Measurements from ENCODE around the gene DBH. TPM values are rescaled to one million over a fixed set of nuclear protein-coding genes. Genes with fewer than 3 reads are reported as not detected.

The DBH gene
- polyA plus RNA-seq, 1 donor (not counting 4 experiments of a cell fraction or from before 2014, with no cell fraction given): not detected

DNA sequence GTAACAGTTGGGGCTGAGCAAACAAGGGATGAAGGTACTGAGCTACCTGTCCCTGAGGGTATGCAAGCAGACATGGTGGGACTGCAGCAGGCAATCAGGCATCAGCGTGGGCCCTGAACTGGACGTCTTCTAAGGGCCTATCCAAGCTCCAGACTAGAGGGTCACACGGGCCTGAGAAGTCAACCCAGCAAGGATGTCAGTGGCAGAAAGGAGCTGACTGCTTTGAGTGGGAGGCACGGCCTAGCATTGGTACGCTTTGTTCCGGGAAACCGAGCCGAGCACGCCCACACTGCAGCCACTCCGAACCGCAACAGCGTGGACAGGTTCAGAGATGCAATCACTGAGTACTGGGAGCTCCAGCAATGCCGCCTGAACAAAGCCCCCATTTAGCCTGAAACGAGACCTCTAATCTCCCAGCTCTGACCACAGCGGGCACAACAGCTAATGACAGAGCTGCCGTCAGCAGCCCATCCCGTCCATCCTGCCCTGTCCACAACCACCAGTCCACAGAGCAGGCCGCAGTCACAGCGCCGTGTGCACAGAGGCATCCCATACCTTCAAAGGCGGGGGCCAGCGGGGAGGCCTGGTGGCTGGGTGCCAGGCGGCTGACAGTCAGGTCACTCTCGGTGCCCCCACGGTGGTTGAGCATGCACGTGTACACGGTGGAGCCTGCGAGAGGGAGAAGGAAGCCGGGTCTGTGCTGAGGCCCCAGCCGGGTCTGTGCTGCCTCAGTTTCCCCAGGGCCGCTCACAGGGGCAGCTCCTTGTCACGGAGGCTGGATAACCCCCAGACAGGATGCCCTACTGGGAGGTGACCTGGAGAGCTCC is 57.8 kb downstream of the DBH start:
- H3K27me3 ChIP-seq (ENCODE audit: control insufficient read depth, extremely low read depth, insufficient read depth, low read length): peaks cover 6% of the 10 kb centered on the region
- dilution Hi-C loops (cut with MboI; ENCODE audit: extremely low pct_ligation_motif_present, low sequenced_read_pairs): no loop called here
- H3K9me1 ChIP-seq (ENCODE audit: control insufficient read depth, extremely low read depth, insufficient read depth, low read length): no peaks in the 10 kb centered on the region
- no peak overlapping the region for H2AFZ ChIP-seq (ENCODE audit: control insufficient read depth, low read length)
- H3K4me1 ChIP-seq (ENCODE audit: control insufficient read depth, extremely low read depth, insufficient read depth, low read length): no peaks in the 10 kb centered on the region
- H4K20me1 ChIP-seq (ENCODE audit: control insufficient read depth, extremely low read depth, insufficient read depth, low read length): no peaks in the 10 kb centered on the region
- DNase-seq (ENCODE audit: low read depth, low spot score) (no peak), FAIRE-seq (no peak)
- no peak overlapping the region for H3K27ac ChIP-seq (ENCODE audit: control insufficient read depth, insufficient read depth, low read length)
- no peaks in the 10 kb centered on the region for H3K36me3 ChIP-seq (ENCODE audit: control insufficient read depth in 2 of 2, extremely low read depth in 1 of 2, insufficient read depth in 2 of 2, low read length in 2 of 2)
- no peak overlapping the region for H3K4me2 ChIP-seq (ENCODE audit: control insufficient read depth, extremely low read depth, insufficient read depth, low read depth, low read length)
- no peak for TF ChIP-seq EZH2 (IDR thresholded peaks at IDR 0.05; ENCODE audit: low read length)
- TF ChIP-seq, protein P1, sequence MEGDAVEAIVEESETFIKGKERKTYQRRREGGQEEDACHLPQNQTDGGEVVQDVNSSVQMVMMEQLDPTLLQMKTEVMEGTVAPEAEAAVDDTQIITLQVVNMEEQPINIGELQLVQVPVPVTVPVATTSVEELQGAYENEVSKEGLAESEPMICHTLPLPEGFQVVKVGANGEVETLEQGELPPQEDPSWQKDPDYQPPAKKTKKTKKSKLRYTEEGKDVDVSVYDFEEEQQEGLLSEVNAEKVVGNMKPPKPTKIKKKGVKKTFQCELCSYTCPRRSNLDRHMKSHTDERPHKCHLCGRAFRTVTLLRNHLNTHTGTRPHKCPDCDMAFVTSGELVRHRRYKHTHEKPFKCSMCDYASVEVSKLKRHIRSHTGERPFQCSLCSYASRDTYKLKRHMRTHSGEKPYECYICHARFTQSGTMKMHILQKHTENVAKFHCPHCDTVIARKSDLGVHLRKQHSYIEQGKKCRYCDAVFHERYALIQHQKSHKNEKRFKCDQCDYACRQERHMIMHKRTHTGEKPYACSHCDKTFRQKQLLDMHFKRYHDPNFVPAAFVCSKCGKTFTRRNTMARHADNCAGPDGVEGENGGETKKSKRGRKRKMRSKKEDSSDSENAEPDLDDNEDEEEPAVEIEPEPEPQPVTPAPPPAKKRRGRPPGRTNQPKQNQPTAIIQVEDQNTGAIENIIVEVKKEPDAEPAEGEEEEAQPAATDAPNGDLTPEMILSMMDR (optimal IDR thresholded peaks at IDR 0.05 in 1 of 3, IDR thresholded peaks at IDR 0.05 in 1 of 3, conservative IDR thresholded peaks at IDR 0.05 in 1 of 3; ENCODE audit: extremely low read depth in 1 of 3, insufficient read depth in 2 of 3, low read length in 3 of 3): no peak
- no peaks in the 10 kb centered on the region for H3K9me3 ChIP-seq (ENCODE audit: control insufficient read depth, low read depth, low read length)
- H3K4me3 ChIP-seq (ENCODE audit: control insufficient read depth in 2 of 3, extremely low read depth in 1 of 3, insufficient read depth in 2 of 3, low read depth in 1 of 3, low read length in 3 of 3): no peak overlapping the region
- H3K9ac ChIP-seq (ENCODE audit: control insufficient read depth, extremely low read depth, insufficient read depth, low read length): no peak overlapping the region
- no peaks in the 10 kb centered on the region for H3K79me2 ChIP-seq (ENCODE audit: control insufficient read depth, insufficient read depth, low read length)

DNA sequence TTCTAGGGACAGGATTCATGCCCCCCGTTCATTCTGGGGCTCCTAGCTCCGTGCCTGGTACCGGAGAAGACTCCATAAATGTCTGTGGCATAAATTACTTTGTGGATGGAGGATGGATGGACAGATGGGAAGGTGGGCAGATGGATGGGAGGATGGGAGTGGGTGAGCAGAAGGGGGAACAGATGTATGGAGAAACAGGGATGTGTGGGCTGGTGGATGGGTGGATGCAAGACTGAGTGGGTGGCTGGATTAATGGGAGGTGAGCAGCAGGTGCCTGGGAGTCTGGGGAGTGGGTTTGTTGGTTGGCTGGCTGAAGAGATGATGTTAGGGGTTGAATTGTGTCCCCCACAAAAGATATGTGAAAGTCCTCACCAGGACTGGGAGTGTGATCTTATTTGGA is 58.5 kb downstream of the DBH start:
- FAIRE-seq: no peak
- H3K36me3 ChIP-seq (ENCODE audit: control insufficient read depth in 2 of 2, extremely low read depth in 1 of 2, insufficient read depth in 2 of 2, low read length in 2 of 2): no peaks in the 10 kb centered on the region
- H3K9ac ChIP-seq (ENCODE audit: control insufficient read depth, extremely low read depth, insufficient read depth, low read length): no peak overlapping the region
- dilution Hi-C loops (cut with MboI; ENCODE audit: extremely low pct_ligation_motif_present, low sequenced_read_pairs): no loop called here
- no peaks in the 10 kb centered on the region for H4K20me1 ChIP-seq (ENCODE audit: control insufficient read depth, extremely low read depth, insufficient read depth, low read length)
- no peaks in the 10 kb centered on the region for H3K4me1 ChIP-seq (ENCODE audit: control insufficient read depth, extremely low read depth, insufficient read depth, low read length)
- DNase-seq (ENCODE audit: low read depth, low spot score): no peak
- TF ChIP-seq, protein P1 (optimal IDR thresholded peaks at IDR 0.05 in 1 of 3, IDR thresholded peaks at IDR 0.05 in 1 of 3, conservative IDR thresholded peaks at IDR 0.05 in 1 of 3; ENCODE audit: extremely low read depth in 1 of 3, insufficient read depth in 2 of 3, low read length in 3 of 3): no peak
- TF ChIP-seq EZH2 (IDR thresholded peaks at IDR 0.05; ENCODE audit: low read length): no peak
- no peaks in the 10 kb centered on the region for H3K9me3 ChIP-seq (ENCODE audit: control insufficient read depth, low read depth, low read length)
- H3K4me2 ChIP-seq (ENCODE audit: control insufficient read depth, extremely low read depth, insufficient read depth, low read depth, low read length): no peak overlapping the region
- no peaks in the 10 kb centered on the region for H3K79me2 ChIP-seq (ENCODE audit: control insufficient read depth, insufficient read depth, low read length)
- no peak overlapping the region for H2AFZ ChIP-seq (ENCODE audit: control insufficient read depth, low read length)
- no peaks in the 10 kb centered on the region for H3K9me1 ChIP-seq (ENCODE audit: control insufficient read depth, extremely low read depth, insufficient read depth, low read length)
- H3K4me3 ChIP-seq (ENCODE audit: control insufficient read depth in 2 of 3, extremely low read depth in 1 of 3, insufficient read depth in 2 of 3, low read depth in 1 of 3, low read length in 3 of 3): no peak overlapping the region
- peaks cover 6% of the 10 kb centered on the region for H3K27me3 ChIP-seq (ENCODE audit: control insufficient read depth, extremely low read depth, insufficient read depth, low read length)
- no peak overlapping the region for H3K27ac ChIP-seq (ENCODE audit: control insufficient read depth, insufficient read depth, low read length)

All from keratinocyte (primary cell).